HG02610 (cell line): ENCODE data around the gene CACNA2D3.

Source experiments
- ATAC-seq: cut with Tn5 transposase; IDR thresholded peaks from one replicate; pipeline ENCODE4 v1.9.1; 2021; ENCODE audit warnings: mild to moderate bottlenecking, moderate library complexity; ENCODE audit not compliant: unreplicated experiment

Gene CACNA2D3

DNA sequence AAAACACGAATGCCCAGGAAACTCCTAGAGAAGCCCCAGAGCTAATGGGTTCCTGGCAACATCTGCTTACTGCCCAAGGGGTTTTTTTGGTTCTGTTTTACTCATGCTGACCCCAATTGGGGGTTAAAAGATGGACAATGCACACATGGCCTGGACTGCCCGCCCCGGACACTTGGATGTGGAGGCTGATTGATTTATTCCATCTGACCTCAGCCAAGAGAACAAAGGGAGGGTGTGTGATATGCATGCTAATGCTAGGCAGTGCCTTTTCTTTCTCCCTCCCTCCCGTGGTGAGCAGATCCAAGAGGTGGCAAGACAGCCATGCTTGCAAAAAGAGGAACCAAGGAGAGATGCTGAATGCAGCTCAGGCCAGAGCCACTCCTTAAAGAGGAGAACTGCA is 808.8 kb downstream of the CACNA2D3 start:
- ATAC-seq: no peak

DNA sequence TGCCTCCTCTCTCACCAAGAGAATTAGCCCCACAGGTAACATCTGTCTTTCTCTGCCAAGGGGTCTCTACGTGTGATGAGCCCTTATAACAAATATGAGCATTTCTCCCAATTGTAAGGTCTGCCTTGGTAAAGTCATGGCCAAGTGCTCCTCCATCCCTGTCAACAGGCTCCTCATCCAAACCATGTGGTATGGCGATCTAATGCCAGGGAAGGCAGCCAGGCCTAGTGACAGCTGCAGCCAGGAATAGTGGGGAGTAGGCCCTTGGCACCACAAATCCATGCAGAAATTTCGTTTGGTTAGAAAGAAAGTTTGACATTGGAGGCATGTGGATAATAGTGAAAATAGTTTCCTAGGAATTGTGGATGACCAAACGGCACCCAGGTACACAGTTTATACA is 810.3 kb downstream of the CACNA2D3 start:
- ATAC-seq: no peak

- ATAC-seq: no peak
These were observed 813.5 kb downstream of the CACNA2D3 start for GRCh38 chr3:54935869-54936268.

GRCh38 chr3:54936561-54936960 is 814.2 kb downstream of the CACNA2D3 start:
- ATAC-seq: no peak

- no peak for ATAC-seq
These were observed 817.4 kb downstream of the CACNA2D3 start for GRCh38 chr3:54939557-54940300.

- no peak for ATAC-seq
These were observed 818.6 kb downstream of the CACNA2D3 start for GRCh38 chr3:54940971-54941370.

DNA sequence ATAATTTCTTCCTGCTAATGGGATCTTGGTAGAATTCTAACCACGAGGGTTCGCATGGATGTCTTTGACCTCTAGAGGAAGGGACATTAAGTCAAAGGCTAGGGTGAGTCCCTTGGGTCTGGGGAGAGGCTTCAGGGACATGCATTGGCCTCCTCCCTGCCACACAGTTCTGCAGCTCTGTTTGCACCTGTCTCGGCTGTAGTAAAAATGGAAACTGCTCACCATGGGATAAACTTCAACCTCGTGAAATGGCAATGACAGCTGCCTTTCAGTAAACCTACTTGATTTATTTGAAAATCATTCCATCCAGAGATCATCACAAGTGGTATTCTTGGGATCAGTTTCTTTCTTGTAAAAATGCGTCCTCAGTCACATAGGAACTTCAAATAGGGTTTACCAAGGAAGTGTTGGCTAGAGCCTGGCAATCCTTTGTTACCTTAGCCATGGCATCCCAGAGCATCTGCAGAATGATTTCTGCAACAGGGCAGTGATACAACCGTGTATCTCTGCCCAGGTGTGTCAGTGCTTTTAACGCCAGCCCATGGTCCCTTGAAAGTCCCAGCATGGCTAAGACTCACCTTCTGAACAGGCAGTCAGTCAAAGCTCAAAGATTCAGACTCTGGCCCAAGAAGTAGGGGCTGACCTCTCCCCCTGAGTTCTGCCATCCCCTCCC is 819.5 kb downstream of the CACNA2D3 start:
- no peak for ATAC-seq

- no peak for ATAC-seq
These were observed 827.2 kb downstream of the CACNA2D3 start for GRCh38 chr3:54949491-54950044.

- no peak for ATAC-seq
These were observed 828.1 kb downstream of the CACNA2D3 start for GRCh38 chr3:54950391-54951003.

DNA sequence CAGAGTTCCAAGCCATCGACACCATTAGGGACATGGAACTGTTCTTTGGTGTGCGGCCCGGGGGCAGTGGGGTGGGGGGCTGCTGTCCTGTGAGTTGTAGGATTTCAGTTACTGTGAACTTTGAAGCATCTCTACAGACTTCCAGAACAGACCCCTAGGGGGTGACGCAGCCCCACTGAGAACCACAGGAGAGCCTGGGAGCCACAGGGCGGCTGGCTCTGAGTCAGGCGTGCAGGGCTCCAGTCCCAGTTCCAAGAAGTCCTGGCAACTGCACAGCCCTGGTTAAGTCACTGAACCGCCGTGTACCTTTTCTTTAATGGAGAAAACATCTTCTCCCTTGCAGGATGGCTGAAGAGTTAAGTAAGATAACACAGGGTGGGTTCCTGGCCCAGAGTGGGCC is 829.1 kb downstream of the CACNA2D3 start:
- no peak for ATAC-seq

- ATAC-seq: no peak
These were observed 831.7 kb downstream of the CACNA2D3 start for GRCh38 chr3:54954022-54954421.

DNA sequence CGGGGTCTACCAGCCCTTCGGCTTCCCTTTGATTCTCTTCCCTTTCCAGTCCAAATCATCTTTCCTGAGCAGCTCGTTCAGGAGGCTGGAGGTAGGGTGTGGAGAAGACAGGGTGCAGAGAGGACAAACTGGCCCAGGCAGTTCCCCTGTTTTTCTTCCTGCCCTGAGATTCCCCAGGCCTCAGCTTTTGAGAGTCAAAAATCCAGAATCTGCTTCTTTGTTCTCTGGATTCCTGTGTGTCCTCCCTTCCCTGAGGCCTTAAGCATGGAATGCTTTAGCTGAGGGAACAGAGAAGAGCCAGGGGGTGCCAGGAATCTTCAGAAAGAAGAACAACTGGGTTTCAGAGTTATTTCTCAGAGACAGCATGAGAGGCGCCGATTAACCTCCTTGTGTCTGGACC is 832.2 kb downstream of the CACNA2D3 start:
- no peak for ATAC-seq

DNA sequence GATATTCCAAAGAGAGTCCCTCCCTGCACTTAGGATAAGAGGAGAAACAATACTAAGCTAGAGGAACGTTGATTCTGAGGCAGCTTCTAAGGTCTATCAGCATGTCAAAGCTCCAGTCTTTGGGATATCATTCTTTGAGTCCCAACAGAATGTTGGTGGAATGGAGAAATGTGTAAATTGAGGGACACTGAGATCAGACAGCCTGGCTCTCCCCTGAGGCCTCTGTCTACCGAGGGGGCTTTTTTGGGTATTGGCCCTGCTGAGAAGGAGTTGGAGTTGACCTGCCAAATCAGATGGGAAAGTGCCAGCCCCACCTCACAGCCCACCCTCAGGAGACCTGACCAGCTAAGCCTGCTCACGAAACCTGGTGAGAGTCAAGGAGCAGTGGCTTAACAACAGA is 833.1 kb downstream of the CACNA2D3 start:
- ATAC-seq: no peak

DNA sequence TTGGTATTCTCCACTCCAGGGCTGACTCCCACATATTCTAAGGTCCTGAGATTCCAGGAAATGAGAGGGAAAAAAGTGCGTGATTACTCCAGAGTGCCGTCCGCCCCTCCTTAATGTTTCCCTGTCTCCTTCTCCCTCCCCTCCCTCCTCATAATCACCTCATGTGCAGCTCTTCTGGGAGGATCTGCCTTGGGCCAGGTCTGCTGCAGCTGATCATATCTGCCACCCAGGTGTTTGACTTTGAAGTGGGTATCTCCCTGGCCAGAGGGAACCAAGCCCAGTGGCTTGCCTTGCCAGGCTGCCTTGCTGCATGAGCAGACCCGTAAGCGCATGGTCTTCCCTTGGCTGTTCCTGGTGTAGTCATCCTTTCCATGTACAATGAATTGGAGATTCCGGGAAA is 833.6 kb downstream of the CACNA2D3 start:
- no peak for ATAC-seq

DNA sequence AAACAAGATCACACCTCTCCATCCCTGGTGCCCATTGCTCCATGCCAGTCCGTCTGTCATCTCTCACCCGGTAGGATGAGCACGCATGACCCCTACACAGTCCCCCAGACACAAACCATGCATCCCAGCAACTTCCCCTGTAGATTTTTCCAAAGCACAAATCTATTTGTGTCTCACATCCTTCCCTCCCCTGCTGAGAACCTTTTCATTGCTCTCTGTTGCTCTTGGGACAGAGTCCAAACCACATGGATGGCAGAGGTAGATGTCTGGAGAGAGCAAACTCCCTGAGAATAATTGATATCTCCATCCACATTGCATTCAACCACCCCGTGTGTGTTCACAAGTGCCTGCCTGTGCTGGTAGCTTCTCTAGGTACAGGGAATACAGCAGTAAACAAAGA is 835.4 kb downstream of the CACNA2D3 start:
- ATAC-seq: no peak

DNA sequence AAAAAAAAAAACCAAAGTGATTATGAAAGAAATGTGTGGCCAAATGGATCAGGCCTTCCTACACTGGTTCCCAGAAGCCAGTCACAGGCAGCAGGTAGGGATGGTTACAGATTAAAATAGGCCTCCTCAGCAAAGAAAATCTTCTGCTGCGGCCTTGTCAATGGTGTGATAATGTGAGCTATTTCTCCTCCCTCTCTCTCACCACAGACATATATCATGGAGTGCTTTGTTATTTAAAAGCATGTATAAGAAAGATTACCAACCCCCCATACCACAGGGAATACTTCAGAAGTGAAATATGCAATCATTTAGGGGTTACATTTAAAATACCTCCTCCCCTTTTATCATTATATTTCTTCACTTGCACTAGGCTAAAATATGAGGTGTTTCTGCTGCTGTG is 837.7 kb downstream of the CACNA2D3 start:
- ATAC-seq: no peak

GRCh38 chr3:54960701-54961100 is 838.3 kb downstream of the CACNA2D3 start:
- no peak for ATAC-seq

DNA sequence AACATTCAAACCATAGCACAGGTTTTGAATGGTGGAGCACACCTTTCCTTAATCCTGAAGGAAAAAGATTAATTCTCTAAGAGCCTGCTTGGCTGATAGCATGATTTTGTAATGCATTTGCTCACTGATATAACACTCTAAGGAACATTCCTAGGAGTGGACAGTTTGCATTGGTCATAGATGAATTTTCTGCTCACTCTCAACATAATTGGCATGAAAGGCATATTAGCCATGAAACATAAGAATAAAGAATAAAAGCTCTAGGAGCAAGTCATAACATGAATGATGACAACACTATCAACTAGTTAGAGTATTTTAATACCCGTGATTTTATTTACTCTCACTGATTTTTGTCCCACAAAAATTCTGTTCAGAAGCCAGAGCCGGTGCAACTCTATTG is 839.8 kb downstream of the CACNA2D3 start:
- no peak for ATAC-seq

DNA sequence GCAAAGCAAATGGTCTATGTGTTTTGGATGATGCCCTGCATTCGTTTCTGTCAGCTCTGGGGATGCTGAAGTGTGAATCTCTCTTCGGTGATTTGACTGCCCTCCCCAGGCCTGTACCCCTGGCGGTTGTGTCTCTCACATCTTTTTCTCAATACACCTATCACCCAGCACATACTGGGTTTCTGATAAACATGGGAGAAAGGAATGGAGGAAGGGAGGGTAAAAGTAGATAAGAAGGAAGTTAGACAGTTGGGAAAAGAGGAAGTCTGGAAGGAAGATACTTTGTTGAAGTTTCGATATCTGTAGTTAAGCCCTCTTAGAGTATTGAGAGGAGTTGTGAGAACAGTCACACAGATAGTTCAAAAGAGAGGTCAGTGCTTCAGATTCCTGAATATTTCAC is 841.3 kb downstream of the CACNA2D3 start:
- ATAC-seq: no peak

GRCh38 chr3:54964081-54964480 is 841.7 kb downstream of the CACNA2D3 start:
- no peak for ATAC-seq

DNA sequence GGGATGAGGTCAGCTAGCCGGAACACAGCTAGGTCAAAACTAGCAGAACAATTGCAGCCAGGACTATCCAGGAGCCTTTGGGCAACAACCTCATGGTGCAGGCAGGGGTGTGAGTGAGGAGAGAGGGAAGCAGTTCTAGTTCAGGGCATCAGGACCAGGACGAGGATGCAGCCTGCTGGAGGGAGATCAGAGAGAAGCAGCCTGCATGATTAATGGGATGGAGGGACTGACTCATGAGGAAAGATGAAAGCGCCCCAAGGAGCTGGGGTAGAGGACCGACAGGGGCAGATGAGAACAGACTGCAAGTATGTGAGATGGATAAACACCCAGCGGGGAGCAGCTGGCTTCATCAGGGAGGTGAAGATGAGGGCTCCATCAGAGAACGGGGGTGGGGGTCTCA is 843.4 kb downstream of the CACNA2D3 start:
- no peak for ATAC-seq

DNA sequence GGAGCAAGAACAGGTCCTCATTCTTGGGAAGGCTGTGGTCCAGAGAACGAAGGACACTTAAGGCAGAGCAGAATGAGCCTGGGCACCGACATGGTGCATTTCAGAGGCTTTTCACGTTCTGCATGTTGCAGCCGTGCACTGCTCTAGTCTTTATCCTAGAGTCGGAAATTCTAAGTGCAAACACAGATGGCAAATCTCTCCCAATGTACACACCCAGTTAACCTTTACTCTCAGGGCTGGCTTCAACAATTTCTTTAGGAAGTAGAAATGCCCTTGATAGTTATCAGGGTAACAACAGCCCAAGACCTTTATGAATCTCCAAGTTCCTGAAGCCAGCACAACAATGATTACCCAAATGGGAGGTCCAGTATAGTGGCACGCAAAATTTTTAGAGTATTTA is 844.6 kb downstream of the CACNA2D3 start:
- no peak for ATAC-seq
